Measurements from ENCODE around the gene BAHCC1.

- TF ChIP-seq SP1 (IDR thresholded peaks at IDR 0.05; ENCODE audit: low read depth, low read length) (no peak), EZH2 (IDR thresholded peaks at IDR 0.05; ENCODE audit: low read depth, low read length, severe bottlenecking) (no peak), RAD21 (IDR thresholded peaks at IDR 0.05 in 1 of 2, conservative IDR thresholded peaks at IDR 0.05 in 1 of 2; ENCODE audit: low read depth in 2 of 2, low read length in 2 of 2) (no peak), CTCF (IDR thresholded peaks at IDR 0.05; ENCODE audit: control extremely low read depth in 1 of 3, insufficient read depth in 1 of 3, low read depth in 1 of 3, low read length in 3 of 3) (no peak), USF2 (IDR thresholded peaks at IDR 0.05; ENCODE audit: low read length) (no peak)
These were observed 116.2 kb downstream of the BAHCC1 start for GRCh38 chr17:81511554-81511803.

All from H1 (cell line).